ENCODE data around the gene CASQ2.

The CASQ2 gene

DNA sequence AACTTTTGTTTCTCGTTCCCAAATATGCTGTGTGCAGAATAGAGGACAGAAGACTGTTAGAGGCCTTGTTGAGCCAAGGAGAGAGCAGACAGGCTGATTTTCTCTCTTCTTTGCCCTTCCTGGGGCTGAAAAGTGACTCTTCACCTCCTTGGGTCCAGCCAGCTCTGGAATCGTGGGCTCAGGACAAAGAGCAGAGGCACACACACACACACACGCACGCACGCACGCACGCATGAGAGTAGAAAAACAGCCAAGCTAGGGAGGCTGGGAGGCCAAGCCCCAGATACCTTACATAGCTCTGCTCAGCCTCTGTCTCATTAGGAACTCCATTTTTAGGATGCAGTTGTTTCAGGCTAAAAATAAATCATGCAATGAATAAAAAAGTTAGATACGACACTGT is at the start of gene CASQ2:
TSS of gene CASQ2 (minus strand) at position 166 of the 400 bp plus-strand sequence. CDS start 173 bp downstream, outside the sequence.
- no peak for DNase-seq (ENCODE audit: low read depth)

DNA sequence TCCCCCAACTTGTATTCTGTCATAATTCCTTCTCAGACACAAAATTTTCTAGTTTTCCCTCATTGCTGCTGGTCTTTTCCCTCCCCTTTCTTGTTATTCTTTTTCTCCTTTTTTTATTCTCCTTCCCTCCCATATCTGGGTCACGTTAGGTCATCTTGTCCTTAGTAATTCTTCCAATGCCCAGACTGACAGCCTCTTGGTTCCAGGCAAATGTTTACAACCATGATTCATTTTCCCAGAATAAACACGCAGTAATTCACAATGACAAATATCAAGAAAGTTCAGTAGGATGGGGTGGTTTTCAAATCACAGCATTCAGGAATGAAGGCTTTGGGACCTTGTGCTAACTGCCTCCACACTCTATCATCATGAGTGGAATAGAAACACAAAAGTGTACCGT is 47.2 kb upstream of the CASQ2 start:
- DNase-seq (ENCODE audit: low read depth), result no peak

DNA sequence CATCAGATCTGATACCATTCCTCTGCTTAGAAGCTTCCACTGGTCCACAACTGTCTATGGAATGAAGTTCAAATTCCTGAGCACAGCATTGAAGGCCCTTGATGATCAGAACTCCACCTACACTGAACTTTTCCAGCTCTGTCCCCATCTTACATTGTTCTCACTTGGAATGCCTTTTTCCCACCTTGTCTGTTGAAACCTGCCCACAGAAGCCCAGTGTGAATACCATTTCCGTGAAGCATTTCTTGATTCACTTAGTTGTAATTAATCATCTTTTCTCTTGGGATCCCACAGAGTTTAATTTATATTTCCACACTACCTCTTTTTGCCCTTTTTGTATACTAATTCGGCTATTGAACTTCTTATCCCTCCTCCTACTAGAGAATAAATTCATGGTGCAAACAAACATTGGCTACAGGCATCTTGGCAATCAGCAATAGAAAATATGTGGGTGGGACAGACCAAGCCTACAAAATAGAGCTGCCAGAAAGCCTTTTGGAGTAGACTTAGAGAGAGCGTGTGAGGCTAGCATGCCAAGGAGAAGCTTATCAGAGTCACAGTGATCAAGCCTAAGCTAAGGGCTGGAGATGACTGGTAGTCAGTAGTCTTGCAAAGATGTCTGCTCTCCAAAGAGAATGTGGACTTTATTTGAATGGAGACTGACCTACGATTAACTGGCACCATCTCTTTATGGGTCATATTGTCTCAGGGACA is 46.3 kb upstream of the CASQ2 start:
- no peak for DNase-seq (ENCODE audit: low read depth)

DNA sequence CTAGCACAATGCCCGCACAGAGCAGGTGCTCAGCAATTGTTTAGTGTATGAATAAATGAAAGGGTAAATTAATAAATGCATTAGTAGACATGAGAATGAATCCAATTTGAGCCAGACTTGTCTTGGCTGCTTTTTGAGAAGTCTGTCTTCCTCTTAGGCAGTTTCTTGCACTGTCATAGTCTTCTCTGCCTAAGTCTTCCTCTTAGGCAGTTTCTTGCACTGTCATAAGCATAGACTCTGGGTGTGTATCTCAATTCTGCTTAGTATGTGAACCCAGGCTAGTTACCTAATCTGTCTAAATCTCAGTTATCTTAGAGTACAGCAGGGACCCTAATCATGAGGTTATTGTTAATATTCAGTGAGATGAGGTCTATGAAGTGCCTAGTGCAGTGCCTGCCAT is 45.2 kb upstream of the CASQ2 start:
- DNase-seq (ENCODE audit: low read depth), result no peak

DNA sequence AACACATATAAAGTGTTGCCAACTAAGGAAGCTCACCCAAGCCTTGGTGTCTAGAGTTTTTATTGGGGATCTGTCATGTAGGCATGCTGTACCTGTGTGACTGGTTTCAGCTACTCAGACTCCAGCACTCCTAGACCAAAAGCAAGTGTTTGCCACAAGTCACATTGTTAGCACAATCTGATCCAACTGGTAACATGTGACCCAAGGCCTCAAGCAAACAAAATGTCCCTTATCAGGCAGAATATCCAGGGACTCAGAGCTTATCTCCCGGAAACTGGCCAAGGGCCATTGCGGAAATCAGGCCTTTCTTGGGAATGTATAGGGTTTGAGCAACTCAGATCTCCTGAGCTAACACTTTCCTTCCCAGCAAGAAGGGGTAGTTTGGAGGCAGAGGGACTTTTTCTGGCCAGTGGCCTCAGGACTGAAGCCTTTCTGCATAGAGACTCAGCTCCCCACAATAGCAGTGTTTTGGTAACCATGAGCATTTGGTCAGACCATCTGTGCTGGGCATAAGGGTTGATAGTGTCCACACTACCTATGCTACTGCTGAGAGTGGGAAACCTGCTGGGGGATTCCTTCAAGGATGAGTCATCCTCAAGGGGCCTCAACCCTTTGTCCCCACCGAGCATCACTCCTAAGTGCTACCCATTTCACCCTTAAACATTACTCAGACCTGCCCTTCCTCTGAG is 42.8 kb upstream of the CASQ2 start:
- no peak for DNase-seq (ENCODE audit: low read depth)

DNA sequence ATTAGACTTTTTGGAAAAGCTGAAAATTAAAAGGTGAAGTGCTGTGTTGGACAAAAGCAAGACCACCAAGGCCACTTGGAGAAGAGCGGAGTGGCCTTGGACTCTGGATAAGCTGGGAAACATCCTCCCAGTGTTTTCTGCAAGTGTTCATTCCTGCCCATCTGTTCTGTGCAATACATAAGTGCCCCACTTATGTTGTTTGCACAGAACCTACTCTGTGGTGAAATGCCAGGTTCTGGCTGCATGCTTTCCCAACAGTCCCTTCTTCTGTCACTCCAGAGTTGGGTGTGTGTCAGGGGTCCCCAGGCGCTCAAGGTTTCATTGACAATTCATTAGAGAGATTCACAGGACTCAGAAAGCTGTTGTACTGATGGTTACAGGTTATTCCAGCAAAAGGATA is 42.1 kb upstream of the CASQ2 start:
- no peak for DNase-seq (ENCODE audit: low read depth)

DNA sequence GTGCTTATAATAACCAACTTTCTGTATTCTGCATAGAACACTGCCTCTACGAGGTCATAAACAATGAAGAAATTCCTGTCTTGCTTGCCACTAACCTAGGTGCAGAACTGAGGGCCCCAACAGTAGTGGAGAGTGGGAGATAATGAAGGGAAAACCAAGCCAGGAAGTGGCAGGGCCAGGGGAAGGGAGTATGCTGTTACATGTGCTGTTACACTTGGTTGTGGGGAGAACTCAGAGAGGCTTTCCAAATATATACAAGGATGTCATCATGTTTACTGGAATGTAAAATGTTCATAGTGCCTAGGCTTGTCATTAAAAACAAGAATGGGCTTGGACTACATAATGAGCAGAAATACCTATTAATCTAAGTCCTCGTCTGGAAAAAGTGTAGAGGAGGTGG is 41.3 kb upstream of the CASQ2 start:
- no peak for DNase-seq (ENCODE audit: low read depth)

DNA sequence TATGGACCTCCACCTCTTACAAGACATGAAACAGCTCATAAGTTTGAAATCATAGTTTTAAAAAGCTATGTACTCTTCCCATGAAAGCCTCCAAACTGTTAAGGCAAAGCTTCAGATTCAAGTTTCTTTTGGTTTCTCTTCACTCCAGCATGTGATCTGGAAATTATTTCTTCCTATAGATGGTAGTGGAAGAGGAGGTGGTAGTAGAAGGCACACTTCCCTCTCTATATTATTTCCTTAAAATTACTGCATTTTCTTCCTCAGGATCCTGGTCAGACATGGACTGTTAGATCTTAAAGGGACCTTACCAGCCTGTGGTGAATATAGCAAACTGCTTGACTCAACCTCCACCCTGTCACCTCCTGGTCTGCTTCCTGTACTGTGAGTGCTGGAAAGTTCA is 40.6 kb upstream of the CASQ2 start:
- no peak for DNase-seq (ENCODE audit: low read depth)

DNA sequence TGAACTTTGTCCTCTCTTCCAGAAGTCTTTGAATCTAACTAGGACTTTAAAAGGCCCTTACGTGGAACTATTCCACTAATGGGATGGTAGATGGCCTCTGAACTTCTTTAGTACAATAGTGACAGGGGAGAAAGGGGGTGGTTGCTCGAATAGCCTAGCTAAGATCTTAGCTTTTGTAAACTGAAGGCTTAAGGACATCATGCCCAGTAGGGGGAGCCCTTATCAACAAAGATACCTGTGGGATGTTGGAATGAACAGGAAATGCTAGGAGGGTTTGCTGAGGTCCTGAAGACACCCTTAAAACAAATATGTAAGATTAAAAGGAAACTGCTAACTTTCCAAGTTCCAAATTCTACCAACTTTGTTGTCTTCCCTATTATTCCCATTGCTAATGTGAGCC is 39.2 kb upstream of the CASQ2 start:
- DNase-seq (ENCODE audit: low read depth), result peak; percentile 64

DNA sequence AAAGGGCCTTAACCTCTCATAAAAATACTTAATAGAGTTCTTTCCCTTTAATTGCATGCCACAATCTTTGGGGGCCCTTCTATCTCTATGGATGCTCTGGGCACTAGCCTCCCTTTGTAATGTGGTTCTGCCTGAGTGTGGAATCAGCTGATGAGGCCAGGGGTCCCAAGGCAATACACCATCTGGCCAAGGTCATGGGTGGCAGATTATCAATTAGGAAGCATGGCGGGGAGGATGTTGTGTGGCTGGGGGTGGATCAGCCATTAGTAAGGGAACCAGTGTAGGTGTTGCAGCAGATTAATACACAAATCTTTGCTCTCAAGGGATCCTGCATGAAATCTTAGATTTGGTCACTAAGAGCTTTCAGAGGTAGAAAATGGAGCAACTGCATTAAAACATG is 37.1 kb upstream of the CASQ2 start:
- DNase-seq (ENCODE audit: low read depth), result no peak

DNA sequence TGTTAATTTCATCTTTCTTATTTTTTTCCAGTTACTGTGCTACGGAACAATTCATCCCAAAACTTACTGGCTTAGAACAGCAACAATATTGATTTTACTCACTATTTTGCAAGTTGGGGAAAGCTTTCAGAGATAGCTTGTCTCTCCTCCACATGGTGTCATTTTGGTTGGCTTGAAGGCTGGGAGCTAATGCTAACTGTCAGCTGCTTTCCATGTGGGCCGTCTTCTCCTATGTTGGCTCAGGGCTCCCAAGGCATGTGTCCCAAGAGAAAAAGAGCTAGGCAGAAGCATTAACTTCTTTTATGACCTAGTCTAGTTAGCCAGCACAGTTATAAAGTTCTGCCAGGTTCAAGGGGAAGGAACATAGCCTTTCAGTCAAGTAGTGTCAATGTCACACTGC is 33.9 kb upstream of the CASQ2 start:
- no peak for DNase-seq (ENCODE audit: low read depth)

DNA sequence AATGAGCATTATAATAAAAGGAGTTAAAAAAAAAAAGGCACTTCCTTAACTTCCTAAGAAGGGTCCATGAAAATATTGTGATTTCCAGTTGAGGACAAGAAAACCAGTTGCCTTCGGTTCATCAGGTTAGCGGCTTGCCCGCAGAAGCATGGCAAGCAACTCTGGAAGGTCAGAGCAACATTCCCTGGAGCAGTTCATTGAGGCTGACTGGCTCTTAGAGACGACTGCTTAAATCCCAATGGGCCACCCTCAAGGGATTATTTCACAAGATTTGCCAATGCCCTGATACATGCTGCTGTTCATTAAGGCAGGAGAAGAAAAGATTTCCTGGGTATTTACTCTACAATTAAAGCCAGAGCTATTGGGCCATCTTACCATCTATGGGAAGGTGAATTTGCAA is 29.0 kb upstream of the CASQ2 start:
- no peak for DNase-seq (ENCODE audit: low read depth)

DNA sequence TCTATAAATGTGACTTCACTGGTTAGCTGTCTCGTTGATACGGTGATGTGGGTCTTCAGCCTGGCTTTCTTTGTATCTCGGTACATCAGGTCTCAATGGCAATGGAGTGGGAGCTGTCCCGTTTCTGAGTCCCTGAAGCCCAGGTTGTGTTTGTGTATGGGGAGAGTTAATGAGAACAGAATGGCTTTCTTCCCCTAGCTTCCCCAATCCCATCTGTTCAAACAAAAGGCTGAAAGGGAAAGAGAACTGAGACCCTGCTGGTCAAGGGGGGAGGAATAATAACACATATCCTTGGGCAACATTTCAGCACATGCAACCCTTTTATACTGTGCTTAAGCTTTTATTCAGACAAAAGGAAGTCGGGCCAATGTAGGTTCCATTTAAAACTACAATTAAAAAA is 28.4 kb upstream of the CASQ2 start:
- no peak for DNase-seq (ENCODE audit: low read depth)

DNA sequence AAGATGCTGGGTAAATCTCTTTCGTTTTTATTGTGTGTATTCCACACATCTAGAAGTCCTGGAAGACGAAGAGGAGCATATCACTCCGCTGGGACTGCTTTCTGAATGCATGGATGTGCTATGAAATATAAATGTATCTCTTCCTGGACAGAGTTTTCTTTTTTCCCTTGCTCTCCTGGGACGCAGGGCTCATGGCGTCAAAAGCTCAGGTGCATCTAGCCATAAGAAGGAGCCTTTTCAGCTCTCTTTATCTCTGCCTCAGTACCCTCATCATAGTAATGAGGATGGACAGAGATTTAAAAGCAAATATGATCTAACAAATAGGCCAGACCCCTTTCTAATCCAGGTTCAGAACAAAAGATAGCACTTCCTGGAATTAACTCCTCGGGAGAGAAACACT is 27.5 kb upstream of the CASQ2 start:
- no peak for DNase-seq (ENCODE audit: low read depth)

DNA sequence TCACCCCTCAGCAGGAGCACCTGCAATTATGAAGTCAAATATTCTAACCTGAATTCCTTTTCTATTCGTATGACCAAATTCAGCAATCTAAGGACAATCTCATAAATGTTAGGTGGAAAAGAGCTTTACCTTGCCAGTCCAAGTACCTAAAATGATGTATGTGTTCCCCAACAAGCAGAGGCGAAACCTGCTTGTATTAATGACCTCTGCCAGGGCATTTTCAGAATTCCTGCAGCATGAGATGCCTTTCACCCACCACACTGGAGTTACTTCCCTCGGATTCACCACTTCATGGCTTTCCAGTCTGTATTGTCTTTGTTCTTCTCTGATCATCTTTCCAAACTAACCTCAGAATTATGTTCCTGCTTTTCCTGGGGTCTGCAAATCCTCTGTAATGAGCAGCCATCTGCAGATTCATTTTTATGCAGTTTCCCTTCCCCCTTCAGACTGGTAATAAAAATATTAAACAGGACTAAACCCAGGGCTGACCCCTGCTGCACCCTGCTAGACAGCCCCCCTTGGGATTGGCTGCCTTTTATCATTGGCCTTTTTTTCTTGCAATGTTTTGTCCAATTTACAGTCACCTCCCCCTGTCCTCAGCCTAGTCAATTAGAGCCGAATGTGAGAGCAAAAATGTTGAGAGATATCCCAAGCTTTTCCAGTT is 26.6 kb upstream of the CASQ2 start:
- no peak for DNase-seq (ENCODE audit: low read depth)

DNA sequence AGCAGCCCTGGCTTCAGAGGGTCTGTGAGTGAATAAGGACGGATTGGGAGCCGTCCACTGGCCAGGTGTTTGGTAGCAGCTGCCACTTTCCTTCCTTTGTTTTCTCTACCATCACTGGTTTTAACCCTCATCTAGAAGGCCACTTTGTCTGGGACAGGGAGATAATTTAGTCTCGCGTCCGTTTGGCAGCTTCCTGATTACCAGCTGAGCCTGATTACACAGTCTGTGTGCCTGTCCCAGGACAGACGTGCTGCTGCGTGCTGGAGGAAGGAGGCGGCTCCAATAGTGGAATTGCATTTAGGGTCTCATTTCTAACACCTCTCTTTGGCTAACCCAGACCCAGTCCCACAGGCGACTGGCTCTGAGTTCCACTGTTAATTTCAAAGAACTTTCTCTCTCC is 24.6 kb upstream of the CASQ2 start:
- no peak for DNase-seq (ENCODE audit: low read depth)

DNA sequence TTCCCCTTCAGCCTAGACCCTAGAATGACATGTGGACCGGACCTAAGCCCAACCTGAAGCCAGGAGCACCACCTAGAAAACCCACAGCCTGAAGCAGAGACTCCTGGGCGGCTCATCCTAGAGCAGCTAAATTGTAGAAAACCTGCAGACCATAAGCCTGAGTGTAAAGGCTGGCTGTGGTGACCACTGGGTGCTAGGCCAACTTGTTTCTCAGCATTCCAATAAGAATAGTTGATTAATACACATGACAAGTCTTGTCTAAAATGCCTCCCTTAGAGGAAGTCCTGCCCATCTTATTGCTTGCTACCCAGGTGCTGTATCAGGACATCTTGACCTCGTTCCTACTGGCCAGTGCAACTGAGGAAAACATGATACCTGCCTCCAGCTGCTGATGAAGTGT is 23.3 kb upstream of the CASQ2 start:
- DNase-seq (ENCODE audit: low read depth), result no peak

DNA sequence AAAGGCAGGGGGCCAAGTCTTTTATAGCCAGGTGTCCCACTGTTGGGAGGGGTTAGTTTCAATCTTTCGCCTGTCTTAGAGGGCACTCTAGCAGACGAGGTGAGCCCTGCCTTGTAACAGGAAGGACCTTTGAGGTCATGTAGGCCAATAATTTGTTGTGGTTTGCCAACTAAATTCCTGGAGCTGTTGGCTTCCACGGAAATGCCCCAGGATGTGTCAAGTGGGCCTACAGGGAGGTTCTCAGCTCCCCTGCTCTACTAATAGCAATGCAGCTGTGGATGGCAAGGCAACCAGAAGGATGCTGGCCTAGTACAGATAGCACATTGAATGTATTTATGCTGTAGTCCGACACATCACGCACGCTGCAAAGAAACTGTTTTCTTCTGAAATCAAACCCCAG is 22.3 kb upstream of the CASQ2 start:
- no peak for DNase-seq (ENCODE audit: low read depth)

DNA sequence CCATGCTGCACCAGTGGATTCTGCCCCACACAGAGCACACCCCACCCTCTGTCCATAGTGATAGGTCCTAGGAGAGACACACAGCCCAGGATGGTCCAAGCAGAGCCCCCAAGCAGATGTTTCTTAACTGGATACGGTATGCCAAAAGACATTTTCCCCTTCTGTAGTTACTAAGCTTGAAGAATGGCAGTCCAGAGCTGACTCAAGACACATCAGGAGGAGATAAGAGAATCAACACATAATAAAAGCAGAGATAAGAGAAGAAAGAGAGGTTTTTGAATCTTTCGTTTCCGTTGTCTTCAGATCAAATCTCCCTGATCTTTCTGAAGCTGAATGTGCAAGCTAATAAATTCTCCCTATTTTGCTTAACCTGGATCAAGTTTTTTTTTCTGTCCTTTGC is 21.8 kb upstream of the CASQ2 start:
- DNase-seq (ENCODE audit: low read depth), result no peak

DNA sequence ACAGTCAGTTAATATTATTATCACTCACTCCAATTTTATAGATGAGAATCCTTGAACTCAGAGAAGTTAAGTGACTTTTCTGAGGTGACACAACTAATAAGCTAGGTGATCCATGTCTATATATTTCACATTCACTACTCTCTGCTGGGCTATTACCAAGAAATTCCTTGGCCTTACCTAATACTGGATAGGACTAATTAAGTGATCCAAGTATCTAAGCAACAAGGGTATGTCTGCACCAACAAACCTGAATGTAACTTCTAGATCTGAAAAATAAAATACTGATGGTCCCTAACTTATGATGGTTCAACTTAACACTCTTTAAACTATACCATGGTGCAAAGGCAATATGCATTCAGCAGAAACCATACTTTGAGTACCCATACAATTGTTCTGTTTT is 14.8 kb upstream of the CASQ2 start:
- DNase-seq (ENCODE audit: low read depth), result no peak

DNA sequence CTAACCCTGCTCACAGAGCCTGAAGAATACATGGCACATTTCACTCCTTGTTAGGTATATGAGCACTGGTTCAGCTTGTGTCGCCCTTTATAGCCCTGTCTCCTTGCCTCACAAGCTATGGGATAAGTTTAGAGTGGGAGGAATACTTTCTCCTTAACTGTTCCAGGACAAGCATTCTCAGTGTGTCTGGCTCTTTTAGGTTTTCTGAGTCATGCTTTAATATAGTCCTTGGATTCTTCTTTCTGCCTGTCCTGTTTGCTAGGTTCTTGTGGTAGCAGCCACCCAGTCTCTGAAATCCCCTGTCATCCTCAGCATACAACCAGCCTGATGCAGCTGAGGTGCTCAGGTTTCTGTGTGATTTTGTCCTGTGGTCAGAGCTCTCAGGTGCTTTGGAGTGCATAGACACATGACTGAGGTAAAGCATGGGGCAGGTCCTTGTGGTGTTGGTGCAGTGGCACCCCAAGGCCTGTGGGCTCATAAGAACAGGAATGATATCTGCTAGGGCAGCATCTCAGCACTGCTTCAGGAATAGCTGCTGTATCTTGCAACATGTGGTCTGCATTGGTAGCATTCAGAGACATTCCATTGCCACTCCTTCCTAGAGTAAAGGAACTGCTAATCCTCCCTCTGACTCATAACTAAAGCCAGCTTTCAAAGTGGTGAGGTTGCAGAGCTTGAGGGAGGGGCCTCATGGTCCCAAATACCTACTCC is 14.2 kb upstream of the CASQ2 start:
- DNase-seq (ENCODE audit: low read depth), result peak; percentile 90

DNA sequence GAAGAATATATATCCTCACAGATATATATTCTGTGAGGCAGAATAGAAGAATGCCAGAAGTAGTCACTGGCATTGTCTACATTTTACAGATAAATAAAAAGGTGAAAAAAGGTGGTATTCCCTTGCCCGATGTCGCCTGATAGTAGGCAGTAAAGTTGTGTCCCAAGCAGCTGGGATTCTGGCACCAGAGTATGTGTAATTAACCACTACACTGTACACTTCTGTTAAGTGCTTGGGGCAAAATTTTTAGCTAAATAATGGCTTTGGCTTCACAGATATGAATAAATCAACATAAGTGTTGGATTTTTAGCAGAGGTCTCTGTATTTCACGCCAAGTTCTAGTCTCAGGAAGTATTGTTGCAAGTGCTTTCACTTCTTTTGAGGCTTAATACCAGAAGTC is 13.3 kb upstream of the CASQ2 start:
- no peak for DNase-seq (ENCODE audit: low read depth)

DNA sequence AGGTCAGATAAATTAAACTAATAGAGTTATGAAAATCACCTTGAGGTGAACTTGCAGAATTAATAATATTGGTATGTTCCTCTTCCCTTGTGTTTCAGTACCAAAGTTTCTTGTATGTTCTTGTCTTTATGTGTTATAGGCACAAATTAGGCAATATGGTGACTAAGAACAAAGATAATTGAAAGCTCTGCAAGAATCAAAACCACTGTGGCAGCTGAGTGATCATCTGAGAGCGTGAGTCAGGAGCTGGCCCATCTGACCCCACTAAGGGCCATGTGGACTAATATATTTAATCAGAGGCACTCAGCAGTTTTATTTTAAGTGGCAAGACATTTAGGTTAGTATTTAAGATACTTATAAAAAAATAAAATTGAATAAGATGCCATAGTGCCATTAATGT is 12.8 kb upstream of the CASQ2 start:
- DNase-seq (ENCODE audit: low read depth), result no peak
